ENCODE measurements around the gene HEATR9.

- TF ChIP-seq CTCF (IDR thresholded peaks at IDR 0.05; ENCODE audit: low read depth, low read length) (no peak), MYC (IDR thresholded peaks at IDR 0.05; ENCODE audit: low read depth, low read length) (no peak)
Measured at GRCh38 chr17:35891269-35891668, 22.6 kb upstream of the HEATR9 start.

Measured in NB4 (cell line).